Measurements from ENCODE around the gene PIK3R5.

GRCh38 chr17:8868092-8868491 lies 97.4 kb downstream of the PIK3R5 start:
- TF ChIP-seq, protein P1, sequence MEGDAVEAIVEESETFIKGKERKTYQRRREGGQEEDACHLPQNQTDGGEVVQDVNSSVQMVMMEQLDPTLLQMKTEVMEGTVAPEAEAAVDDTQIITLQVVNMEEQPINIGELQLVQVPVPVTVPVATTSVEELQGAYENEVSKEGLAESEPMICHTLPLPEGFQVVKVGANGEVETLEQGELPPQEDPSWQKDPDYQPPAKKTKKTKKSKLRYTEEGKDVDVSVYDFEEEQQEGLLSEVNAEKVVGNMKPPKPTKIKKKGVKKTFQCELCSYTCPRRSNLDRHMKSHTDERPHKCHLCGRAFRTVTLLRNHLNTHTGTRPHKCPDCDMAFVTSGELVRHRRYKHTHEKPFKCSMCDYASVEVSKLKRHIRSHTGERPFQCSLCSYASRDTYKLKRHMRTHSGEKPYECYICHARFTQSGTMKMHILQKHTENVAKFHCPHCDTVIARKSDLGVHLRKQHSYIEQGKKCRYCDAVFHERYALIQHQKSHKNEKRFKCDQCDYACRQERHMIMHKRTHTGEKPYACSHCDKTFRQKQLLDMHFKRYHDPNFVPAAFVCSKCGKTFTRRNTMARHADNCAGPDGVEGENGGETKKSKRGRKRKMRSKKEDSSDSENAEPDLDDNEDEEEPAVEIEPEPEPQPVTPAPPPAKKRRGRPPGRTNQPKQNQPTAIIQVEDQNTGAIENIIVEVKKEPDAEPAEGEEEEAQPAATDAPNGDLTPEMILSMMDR (conservative IDR thresholded peaks at IDR 0.05; ENCODE audit: low read length), result no peak
- no peak for TF ChIP-seq EZH2phosphoT487 (IDR thresholded peaks at IDR 0.05; ENCODE audit: borderline replicate concordance, low read depth, low read length)

Measured in OCI-LY7 (cell line).